Stomach (tissue), 4 donors: ENCODE results near the gene WWOX.

Experiments used
- EP300 ChIP-seq: sonication (generic); formaldehyde crosslinking; IDR thresholded peaks from one replicate; pipeline ENCODE4 v1.6.1; 2017; ENCODE audit warnings: antibody characterized with exemption
- POLR2A ChIP-seq, 4 donors: fragments of 450-650 bp; IDR thresholded peaks; one replicate each; pipeline ENCODE4 v1.6.1; 2016; ENCODE audit warnings: antibody characterized with exemption in 4 of 4, control low read depth in 2 of 4, mild to moderate bottlenecking in 1 of 4, moderate library complexity in 1 of 4
- TF ChIP-seq, protein P1 (sequence below), 7 experiments: fragments of 450-650 bp in 4 of 7; fragments of 200-600 bp in 3 of 7; sonication (generic) in 3 of 7; IDR thresholded peaks; one replicate each; pipeline ENCODE4 v1.5.1; 2016 to 2019; ENCODE audit warnings: antibody characterized with exemption in 7 of 7, control low read depth in 2 of 7, mild to moderate bottlenecking in 1 of 7

DNA sequence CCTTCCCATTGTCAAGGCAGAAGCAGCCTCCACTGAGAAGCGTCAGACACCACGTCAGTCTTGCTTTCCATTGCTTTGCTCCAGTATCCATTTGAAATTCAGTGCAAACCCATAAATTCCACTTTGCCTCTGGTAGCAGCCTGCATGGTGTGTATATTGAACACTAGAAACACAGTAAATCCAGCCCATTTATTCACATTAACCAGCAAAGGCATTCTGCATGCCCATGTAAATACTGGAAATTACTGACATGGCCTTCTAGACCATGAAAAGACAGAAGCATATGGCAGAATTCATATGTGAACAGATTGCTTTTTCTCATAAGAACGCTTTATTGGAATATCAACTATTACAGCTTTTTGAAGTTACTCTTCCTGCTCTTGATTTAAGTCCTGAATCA is 595.0 kb downstream of the WWOX start:
- TF ChIP-seq POLR2A (IDR thresholded peaks at IDR 0.05) (no peak), EP300 (no peak)
- TF ChIP-seq, protein P1, sequence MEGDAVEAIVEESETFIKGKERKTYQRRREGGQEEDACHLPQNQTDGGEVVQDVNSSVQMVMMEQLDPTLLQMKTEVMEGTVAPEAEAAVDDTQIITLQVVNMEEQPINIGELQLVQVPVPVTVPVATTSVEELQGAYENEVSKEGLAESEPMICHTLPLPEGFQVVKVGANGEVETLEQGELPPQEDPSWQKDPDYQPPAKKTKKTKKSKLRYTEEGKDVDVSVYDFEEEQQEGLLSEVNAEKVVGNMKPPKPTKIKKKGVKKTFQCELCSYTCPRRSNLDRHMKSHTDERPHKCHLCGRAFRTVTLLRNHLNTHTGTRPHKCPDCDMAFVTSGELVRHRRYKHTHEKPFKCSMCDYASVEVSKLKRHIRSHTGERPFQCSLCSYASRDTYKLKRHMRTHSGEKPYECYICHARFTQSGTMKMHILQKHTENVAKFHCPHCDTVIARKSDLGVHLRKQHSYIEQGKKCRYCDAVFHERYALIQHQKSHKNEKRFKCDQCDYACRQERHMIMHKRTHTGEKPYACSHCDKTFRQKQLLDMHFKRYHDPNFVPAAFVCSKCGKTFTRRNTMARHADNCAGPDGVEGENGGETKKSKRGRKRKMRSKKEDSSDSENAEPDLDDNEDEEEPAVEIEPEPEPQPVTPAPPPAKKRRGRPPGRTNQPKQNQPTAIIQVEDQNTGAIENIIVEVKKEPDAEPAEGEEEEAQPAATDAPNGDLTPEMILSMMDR (IDR thresholded peaks at IDR 0.05): no peak
